Gastrocnemius medialis (tissue), 4 donors: ENCODE measurements around the gene GCK.

ENCODE experiments used
- POLR2A ChIP-seq, 2 donors: fragments of 450-650 bp; IDR thresholded peaks; one replicate each; pipeline ENCODE4 v1.6.1; 2017; ENCODE audit warnings: antibody characterized with exemption in 2 of 2, mild to moderate bottlenecking in 2 of 2, moderate library complexity in 2 of 2
- TF ChIP-seq, protein P1 (sequence below), 5 experiments: fragments of 450-650 bp in 3 of 5; fragments of 200-600 bp in 2 of 5; sonication (generic) in 2 of 5; IDR thresholded peaks in 4 of 5; conservative IDR thresholded peaks in 1 of 5; 1 replicate in 4 of 5; 2 replicates in 1 of 5; pipeline ENCODE4 v1.5.1; 2016 to 2019; ENCODE audit warnings: antibody characterized with exemption in 5 of 5, mild to moderate bottlenecking in 3 of 5, moderate library complexity in 3 of 5

DNA sequence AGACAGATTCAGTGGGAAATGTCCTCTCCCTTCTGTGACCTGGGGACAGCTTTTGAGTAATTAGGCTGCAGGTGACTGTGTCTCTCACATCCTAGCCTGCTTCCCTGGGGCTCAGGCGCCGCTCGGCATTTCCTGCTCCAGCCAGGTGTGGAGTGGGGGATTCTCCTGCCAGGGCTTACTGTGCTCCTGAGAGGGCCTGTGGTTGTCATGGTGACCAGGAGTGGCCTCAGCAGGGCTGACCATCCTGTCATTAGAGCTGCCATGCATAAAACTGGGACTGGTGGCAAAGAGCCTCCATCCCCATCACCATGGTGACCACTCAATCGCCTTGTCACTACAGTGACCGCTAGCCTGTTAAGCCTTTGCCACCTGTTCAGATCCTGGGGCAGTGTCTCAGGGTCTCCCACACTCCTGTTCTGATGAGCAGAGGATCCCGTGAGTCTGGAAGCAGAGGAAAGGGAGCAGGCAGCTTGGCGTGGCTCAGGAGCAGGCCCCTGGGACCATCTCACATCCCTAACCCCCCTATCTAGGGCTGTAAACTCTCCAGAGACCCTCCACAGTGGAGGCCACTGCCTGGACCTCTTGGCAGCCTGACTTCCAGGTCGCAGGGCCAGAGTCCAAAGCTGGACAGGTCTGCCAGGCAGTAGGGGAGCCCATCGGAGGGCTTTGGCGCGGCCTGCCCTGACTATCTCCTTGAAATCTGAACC, at the start of gene GCK:
- TF ChIP-seq, protein P1, sequence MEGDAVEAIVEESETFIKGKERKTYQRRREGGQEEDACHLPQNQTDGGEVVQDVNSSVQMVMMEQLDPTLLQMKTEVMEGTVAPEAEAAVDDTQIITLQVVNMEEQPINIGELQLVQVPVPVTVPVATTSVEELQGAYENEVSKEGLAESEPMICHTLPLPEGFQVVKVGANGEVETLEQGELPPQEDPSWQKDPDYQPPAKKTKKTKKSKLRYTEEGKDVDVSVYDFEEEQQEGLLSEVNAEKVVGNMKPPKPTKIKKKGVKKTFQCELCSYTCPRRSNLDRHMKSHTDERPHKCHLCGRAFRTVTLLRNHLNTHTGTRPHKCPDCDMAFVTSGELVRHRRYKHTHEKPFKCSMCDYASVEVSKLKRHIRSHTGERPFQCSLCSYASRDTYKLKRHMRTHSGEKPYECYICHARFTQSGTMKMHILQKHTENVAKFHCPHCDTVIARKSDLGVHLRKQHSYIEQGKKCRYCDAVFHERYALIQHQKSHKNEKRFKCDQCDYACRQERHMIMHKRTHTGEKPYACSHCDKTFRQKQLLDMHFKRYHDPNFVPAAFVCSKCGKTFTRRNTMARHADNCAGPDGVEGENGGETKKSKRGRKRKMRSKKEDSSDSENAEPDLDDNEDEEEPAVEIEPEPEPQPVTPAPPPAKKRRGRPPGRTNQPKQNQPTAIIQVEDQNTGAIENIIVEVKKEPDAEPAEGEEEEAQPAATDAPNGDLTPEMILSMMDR (IDR thresholded peaks at IDR 0.05 in 4 of 5, conservative IDR thresholded peaks at IDR 0.05 in 1 of 5), result no peak
- TF ChIP-seq POLR2A (IDR thresholded peaks at IDR 0.05), result no peak
